HepG2 (cell line): Measurements from ENCODE around the gene VPS4A. TPM values are rescaled to one million over a fixed set of nuclear protein-coding genes. Genes with fewer than 3 reads are reported as not detected.

Source experiments
- ATAC-seq: fragments of 200-7000 bp; cut with Tn5 transposase; 3 replicates; pipeline ENCODE4 v1.9.1; 2020; ENCODE audit warnings: mild to moderate bottlenecking, moderate library complexity
- BruUV-seq: library from RNA; stranded (reverse); fragments of 400-500 nt; replicated peaks from 2 replicates; lab custom pipeline; 2021; lab: Mats Ljungman, UMichigan
- CTCF ChIA-PET: fragments of 300-600 bp; formaldehyde crosslinking; extraction: SDS; loops from one replicate; lab custom pipeline; 2021; ENCODE audit warnings: low total read pairs, inconsistent platforms, low intra/inter-chr PET ratio; lab: Yijun Ruan, JAX
- POLR2A ChIA-PET: fragments of 350-600 bp; sonication (Branson Sonifier 250); formaldehyde crosslinking; loops from one replicate; lab custom pipeline; 2020; ENCODE audit warnings: antibody characterized with exemption, inconsistent platforms; lab: Yijun Ruan, JAX
- DNase-seq: peaks from one replicate; pipeline ENCODE4 v3.0.0-alpha.2; 2015; ENCODE audit warnings: low spot score
- FAIRE-seq: peaks from 3 replicates; lab custom pipeline; 2011; peaks lifted over from hg19 to GRCh38; lab: Jason Lieb, UNC
- H2AFZ ChIP-seq: one replicate; pipeline ENCODE4 v1.6.1; 2011; ENCODE audit warnings: low read length, inconsistent platforms
- H3K27ac ChIP-seq: fragments of 300-600 bp; 3 replicates; pipeline ENCODE4 v1.8.0; 2011; ENCODE audit warnings: mixed run types, mild to moderate bottlenecking, mixed read lengths, low read length, inconsistent platforms; ENCODE audit not compliant: insufficient read depth; ENCODE audit errors: extremely low read length
- H3K27me3 ChIP-seq, 2 experiments: fragments of 200-600 bp in 1 of 2; 2 replicates in 1 of 2; 3 replicates in 1 of 2; pipeline versions ENCODE4 v1.6.0 to v1.8.0; 2011; ENCODE audit warnings: low read length in 2 of 2, mild to moderate bottlenecking in 2 of 2, moderate library complexity in 2 of 2, inconsistent platforms in 1 of 2; ENCODE audit not compliant: insufficient read depth in 2 of 2, control insufficient read depth in 1 of 2
- H3K36me3 ChIP-seq, 2 experiments: fragments of 200-600 bp in 1 of 2; replicated peaks in 1 of 2; 2 replicates in 1 of 2; 3 replicates in 1 of 2; pipeline versions ENCODE4 v1.5.1 to v1.8.0; 2011; ENCODE audit warnings: low read length in 2 of 2, inconsistent platforms in 1 of 2; ENCODE audit not compliant: insufficient read depth in 2 of 2, control insufficient read depth in 1 of 2
- H3K4me1 ChIP-seq: 2 replicates; pipeline ENCODE4 v1.5.1; 2012; ENCODE audit warnings: low read length, inconsistent platforms; ENCODE audit not compliant: insufficient read depth
- H3K4me2 ChIP-seq: 2 replicates; pipeline ENCODE4 v1.6.0; 2011; ENCODE audit warnings: low read depth, low read length, inconsistent platforms
- H3K4me3 ChIP-seq, 3 experiments: fragments of 200-600 bp in 1 of 3; sonication (generic), shearing (Covaris generic) in 1 of 3; replicated peaks in 1 of 3; 2 replicates each; pipeline ENCODE4 v1.5.1; 2011 to 2016; ENCODE audit warnings: low read length in 3 of 3, inconsistent platforms in 2 of 3, low read depth in 2 of 3, mild to moderate bottlenecking in 2 of 3, control low read depth in 1 of 3, mixed read lengths in 1 of 3; ENCODE audit not compliant: insufficient read depth in 1 of 3
- H3K79me2 ChIP-seq: one replicate; pipeline ENCODE4 v1.6.1; 2011; ENCODE audit warnings: low read length, inconsistent platforms; ENCODE audit not compliant: insufficient read depth
- H3K9ac ChIP-seq: 2 replicates; pipeline ENCODE4 v1.6.0; 2011; ENCODE audit warnings: mild to moderate bottlenecking, low read depth, low read length, inconsistent platforms; ENCODE audit not compliant: insufficient read depth
- H3K9me3 ChIP-seq: 2 replicates; pipeline ENCODE4 v1.5.1; 2012; ENCODE audit warnings: mild to moderate bottlenecking, low read length
- H4K20me1 ChIP-seq: 2 replicates; pipeline ENCODE4 v1.6.0; 2011; ENCODE audit warnings: inconsistent platforms, mild to moderate bottlenecking, low read length, moderate library complexity; ENCODE audit not compliant: insufficient read depth
- JUN ChIP-seq: sonication (generic); formaldehyde crosslinking; IDR thresholded peaks from 2 replicates; pipeline ENCODE4 v1.4.0; 2020; ENCODE audit warnings: mild to moderate bottlenecking, missing genetic modification reagents
- NPAS2 ChIP-seq: sonication (generic); formaldehyde crosslinking; IDR thresholded peaks from 2 replicates; pipeline ENCODE4 v1.8.0; 2022; ENCODE audit warnings: mild to moderate bottlenecking, missing genetic modification reagents, borderline replicate concordance
- SETDB1 ChIP-seq: sonication (generic); formaldehyde crosslinking; IDR thresholded peaks from 2 replicates; pipeline ENCODE4 v1.5.1; 2020; ENCODE audit warnings: missing genetic modification reagents, mild to moderate bottlenecking, borderline replicate concordance
- TBL1XR1 ChIP-seq: fragments of 150-350 bp; IDR thresholded peaks from 2 replicates; pipeline ENCODE4 v1.6.1; 2014; ENCODE audit warnings: borderline replicate concordance, low read length; ENCODE audit not compliant: partially characterized antibody
- ZBTB26 ChIP-seq: IDR thresholded peaks from 2 replicates; pipeline ENCODE4 v1.6.1; 2016; ENCODE audit warnings: missing compliant biosample characterization, missing genetic modification reagents, borderline replicate concordance
- ZMYM3 ChIP-seq: sonication (generic); formaldehyde crosslinking; IDR thresholded peaks from 2 replicates; pipeline ENCODE4 v1.5.1; 2020; ENCODE audit warnings: mild to moderate bottlenecking, missing genetic modification reagents
- ZMYM4 ChIP-seq: sonication (generic); formaldehyde crosslinking; IDR thresholded peaks from 2 replicates; pipeline ENCODE4 v1.8.1; 2023; ENCODE audit warnings: mild to moderate bottlenecking, missing genetic modification reagents
- ZNF530 ChIP-seq: sonication (generic); formaldehyde crosslinking; IDR thresholded peaks from 2 replicates; pipeline ENCODE4 v1.5.0; 2020; ENCODE audit warnings: low read depth, mild to moderate bottlenecking, missing genetic modification reagents
- ZNF569 ChIP-seq: sonication (generic); formaldehyde crosslinking; IDR thresholded peaks from 2 replicates; pipeline ENCODE4 v1.5.0; 2020; ENCODE audit warnings: mild to moderate bottlenecking, missing genetic modification reagents, moderate library complexity, borderline replicate concordance
- ZNF572 ChIP-seq: sonication (generic); formaldehyde crosslinking; IDR thresholded peaks from 2 replicates; pipeline ENCODE4 v1.5.1; 2020; ENCODE audit warnings: mild to moderate bottlenecking, missing genetic modification reagents
- WGBS: methylation state at CpG from one replicate; pipeline ENCODE4 v1.1.6; 2017; ENCODE audit warnings: low lambda C conversion rate; 5-methylcytosine and 5-hydroxymethylcytosine counted together
- in situ Hi-C: cut with HindIII; loops from 2 replicates; pipeline ENCODE4 v1.10.0; 2017; ENCODE audit warnings: low pct_unique_long_range_greater_than_20kb; ENCODE audit not compliant: extremely low pct_ligation_motif_present
- intact Hi-C: fragments of 100-400 bp; cut with micrococcal nuclease; formaldehyde crosslinking; loops from one replicate; pipeline ENCODE4 v1.10.0; 2022; ENCODE audit not compliant: unreplicated experiment
- polyA plus RNA-seq, 8 experiments: library from polyadenylated mRNA; depleted of rRNA in 3 of 8; stranded (reverse) in 7 of 8; unstranded in 1 of 8; fragments of >200 nt; fragmentation: Illumina TruSeq in 4 of 8; extraction: Trizol in 4 of 8; gene quantifications; 2 replicates each; pipeline versions ENCODE4 v1.2.1 to v1.2.3, GENCODE V29; 2011 to 2016; ENCODE audit warnings: low read depth in 4 of 8, missing spikeins in 1 of 8, mixed read lengths in 1 of 8; ENCODE audit not compliant: insufficient read depth in 1 of 8
- total RNA-seq, 5 experiments: library from RNA; depleted of rRNA; stranded (reverse); fragments of >200 nt; fragmentation: Illumina TruSeq; extraction: Trizol; gene quantifications; 2 replicates each; pipeline ENCODE4 v1.2.3, GENCODE V29; 2016; ENCODE audit warnings: low read depth in 1 of 5
- TF ChIP-seq, protein P1 (sequence below): sonication (generic); formaldehyde crosslinking; IDR thresholded peaks from 2 replicates; pipeline ENCODE4 v1.5.0; 2020; ENCODE audit warnings: mild to moderate bottlenecking, missing genetic modification reagents, borderline replicate concordance
- TF ChIP-seq, protein P2 (sequence below): sonication (generic); formaldehyde crosslinking; IDR thresholded peaks from 2 replicates; pipeline ENCODE4 v1.8.0; 2022; ENCODE audit warnings: mild to moderate bottlenecking, missing genetic modification reagents, moderate library complexity

The VPS4A gene
- total and polyA plus RNA-seq, 2 of the 13 experiments (the other 11 are each of a cell fraction or from before 2014, with no cell fraction given), result 13.2 to 27.9 TPM

- TF ChIP-seq, protein P1, sequence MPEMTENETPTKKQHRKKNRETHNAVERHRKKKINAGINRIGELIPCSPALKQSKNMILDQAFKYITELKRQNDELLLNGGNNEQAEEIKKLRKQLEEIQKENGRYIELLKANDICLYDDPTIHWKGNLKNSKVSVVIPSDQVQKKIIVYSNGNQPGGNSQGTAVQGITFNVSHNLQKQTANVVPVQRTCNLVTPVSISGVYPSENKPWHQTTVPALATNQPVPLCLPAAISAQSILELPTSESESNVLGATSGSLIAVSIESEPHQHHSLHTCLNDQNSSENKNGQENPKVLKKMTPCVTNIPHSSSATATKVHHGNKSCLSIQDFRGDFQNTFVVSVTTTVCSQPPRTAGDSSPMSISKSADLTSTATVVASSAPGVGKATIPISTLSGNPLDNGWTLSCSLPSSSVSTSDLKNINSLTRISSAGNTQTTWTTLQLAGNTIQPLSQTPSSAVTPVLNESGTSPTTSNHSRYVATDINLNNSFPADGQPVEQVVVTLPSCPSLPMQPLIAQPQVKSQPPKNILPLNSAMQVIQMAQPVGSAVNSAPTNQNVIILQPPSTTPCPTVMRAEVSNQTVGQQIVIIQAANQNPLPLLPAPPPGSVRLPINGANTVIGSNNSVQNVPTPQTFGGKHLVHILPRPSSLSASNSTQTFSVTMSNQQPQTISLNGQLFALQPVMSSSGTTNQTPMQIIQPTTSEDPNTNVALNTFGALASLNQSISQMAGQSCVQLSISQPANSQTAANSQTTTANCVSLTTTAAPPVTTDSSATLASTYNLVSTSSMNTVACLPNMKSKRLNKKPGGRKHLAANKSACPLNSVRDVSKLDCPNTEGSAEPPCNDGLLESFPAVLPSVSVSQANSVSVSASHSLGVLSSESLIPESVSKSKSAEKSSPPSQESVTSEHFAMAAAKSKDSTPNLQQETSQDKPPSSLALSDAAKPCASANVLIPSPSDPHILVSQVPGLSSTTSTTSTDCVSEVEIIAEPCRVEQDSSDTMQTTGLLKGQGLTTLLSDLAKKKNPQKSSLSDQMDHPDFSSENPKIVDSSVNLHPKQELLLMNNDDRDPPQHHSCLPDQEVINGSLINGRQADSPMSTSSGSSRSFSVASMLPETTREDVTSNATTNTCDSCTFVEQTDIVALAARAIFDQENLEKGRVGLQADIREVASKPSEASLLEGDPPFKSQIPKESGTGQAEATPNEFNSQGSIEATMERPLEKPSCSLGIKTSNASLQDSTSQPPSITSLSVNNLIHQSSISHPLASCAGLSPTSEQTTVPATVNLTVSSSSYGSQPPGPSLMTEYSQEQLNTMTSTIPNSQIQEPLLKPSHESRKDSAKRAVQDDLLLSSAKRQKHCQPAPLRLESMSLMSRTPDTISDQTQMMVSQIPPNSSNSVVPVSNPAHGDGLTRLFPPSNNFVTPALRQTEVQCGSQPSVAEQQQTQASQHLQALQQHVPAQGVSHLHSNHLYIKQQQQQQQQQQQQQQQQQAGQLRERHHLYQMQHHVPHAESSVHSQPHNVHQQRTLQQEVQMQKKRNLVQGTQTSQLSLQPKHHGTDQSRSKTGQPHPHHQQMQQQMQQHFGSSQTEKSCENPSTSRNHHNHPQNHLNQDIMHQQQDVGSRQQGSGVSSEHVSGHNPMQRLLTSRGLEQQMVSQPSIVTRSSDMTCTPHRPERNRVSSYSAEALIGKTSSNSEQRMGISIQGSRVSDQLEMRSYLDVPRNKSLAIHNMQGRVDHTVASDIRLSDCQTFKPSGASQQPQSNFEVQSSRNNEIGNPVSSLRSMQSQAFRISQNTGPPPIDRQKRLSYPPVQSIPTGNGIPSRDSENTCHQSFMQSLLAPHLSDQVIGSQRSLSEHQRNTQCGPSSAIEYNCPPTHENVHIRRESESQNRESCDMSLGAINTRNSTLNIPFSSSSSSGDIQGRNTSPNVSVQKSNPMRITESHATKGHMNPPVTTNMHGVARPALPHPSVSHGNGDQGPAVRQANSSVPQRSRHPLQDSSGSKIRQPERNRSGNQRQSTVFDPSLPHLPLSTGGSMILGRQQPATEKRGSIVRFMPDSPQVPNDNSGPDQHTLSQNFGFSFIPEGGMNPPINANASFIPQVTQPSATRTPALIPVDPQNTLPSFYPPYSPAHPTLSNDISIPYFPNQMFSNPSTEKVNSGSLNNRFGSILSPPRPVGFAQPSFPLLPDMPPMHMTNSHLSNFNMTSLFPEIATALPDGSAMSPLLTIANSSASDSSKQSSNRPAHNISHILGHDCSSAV (CRISPR knock-in tag), result no peak
- no peak for TF ChIP-seq SETDB1 (CRISPR knock-in tag)
- TF ChIP-seq ZNF572 (CRISPR knock-in tag), result no peak
Measured at GRCh38 chr16:69283851-69284250, 27.3 kb upstream of the VPS4A start (continued).

DNA sequence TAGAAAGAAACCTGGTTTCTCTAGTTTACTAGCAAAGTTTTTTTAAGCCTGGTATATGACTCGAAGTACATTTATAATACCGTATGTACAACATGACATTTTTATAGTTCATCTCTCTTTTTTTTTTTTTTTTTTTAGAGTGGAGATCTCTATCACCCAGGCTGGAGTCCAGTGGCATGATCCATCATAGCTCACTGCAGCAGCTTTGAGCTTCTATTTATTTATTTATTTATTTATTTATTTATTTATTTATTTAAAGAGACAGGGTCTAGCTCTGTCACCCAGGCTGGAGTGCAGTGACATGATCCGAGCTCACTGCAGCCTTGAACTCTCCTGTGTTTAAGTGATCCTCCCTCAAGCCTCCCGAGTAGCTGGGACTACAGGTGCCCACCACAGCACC lies 25.9 kb upstream of the VPS4A start:
- H3K4me1 ChIP-seq, result peaks cover 8% of the 10 kb centered on the region; the same call in 1 of the 2 replicates
- in situ Hi-C loops, result loop anchor here (5.0 kb wide), 1 partner anchor 133 kb away; no protein-coding TSS in a partner anchor
- no peak overlapping the region for H2AFZ ChIP-seq
- no peak overlapping the region for H3K27ac ChIP-seq
- no peak overlapping the region for H3K4me2 ChIP-seq
- H3K27me3 ChIP-seq, result no peaks in the 10 kb centered on the region
- FAIRE-seq (no peak), DNase-seq (no peak), ATAC-seq (no peak)
- BruUV-seq, result no TSS peak
- WGBS, result 94% methylated on average over 4 of the region's 4 CpGs
- H3K9ac ChIP-seq, result no peak overlapping the region
- H4K20me1 ChIP-seq, result no peaks in the 10 kb centered on the region
- no peaks in the 10 kb centered on the region for H3K9me3 ChIP-seq
- H3K36me3 ChIP-seq, result peaks cover 4 to 21% of the 10 kb centered on the region in 2 experiments
- H3K4me3 ChIP-seq, result no peak overlapping the region
- intact Hi-C loops, result no loop called here
- H3K79me2 ChIP-seq, result no peaks in the 10 kb centered on the region
- CTCF ChIA-PET, result interaction anchor here (3.7 kb wide), 1 partner anchor 135 kb away, joined by 44 read pairs; no protein-coding TSS in a partner anchor
- POLR2A ChIA-PET, result interaction anchor here (0.8 kb wide), 1 partner anchor 135 kb away, joined by 3 read pairs; no protein-coding TSS in a partner anchor
- TF ChIP-seq, protein P2, sequence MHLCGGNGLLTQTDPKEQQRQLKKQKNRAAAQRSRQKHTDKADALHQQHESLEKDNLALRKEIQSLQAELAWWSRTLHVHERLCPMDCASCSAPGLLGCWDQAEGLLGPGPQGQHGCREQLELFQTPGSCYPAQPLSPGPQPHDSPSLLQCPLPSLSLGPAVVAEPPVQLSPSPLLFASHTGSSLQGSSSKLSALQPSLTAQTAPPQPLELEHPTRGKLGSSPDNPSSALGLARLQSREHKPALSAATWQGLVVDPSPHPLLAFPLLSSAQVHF (CRISPR knock-in tag), result no peak
- TF ChIP-seq ZMYM3 (CRISPR knock-in tag) (no peak), ZMYM4 (CRISPR knock-in tag) (no peak), ZBTB26 (CRISPR knock-in tag) (no peak), ZNF530 (CRISPR knock-in tag) (no peak), NPAS2 (no peak), ZNF569 (CRISPR knock-in tag) (no peak), JUN (CRISPR knock-in tag) (no peak), TBL1XR1 (no peak)
